ENCODE measurements around the gene TMEM106C. TPM values are rescaled to one million over a fixed set of nuclear protein-coding genes. Genes with fewer than 3 reads are reported as not detected.

The TMEM106C gene
- total and polyA plus RNA-seq, 9 of the 15 experiments (the other 6 are each of a cell fraction or from before 2014, with no cell fraction given), result 37.6 to 183 (median 57.2) TPM

- intact Hi-C loops (cut with micrococcal nuclease) (loop anchor here (5.0 kb wide), 1 partner anchor 217 kb away; no protein-coding TSS in a partner anchor), in situ Hi-C loops (cut with MboI) (loop anchor here (10.0 kb wide), 1 partner anchor 195 kb away; no protein-coding TSS in a partner anchor)
- Histone ChIP-seq H3K9me3 (replicated peaks; ENCODE audit: control insufficient read depth, insufficient read depth, low read depth, low read length) (no peaks in the 10 kb centered on the region; the same call in 1 of the 2 replicates), H3K4me3 (no peak overlapping the region), H3K36me3 (ENCODE audit: control insufficient read depth, insufficient read depth, low read length) (peaks cover 21% of the 10 kb centered on the region; the same call in 2 of the 3 replicates), H2AFZ (ENCODE audit: low read depth, low read length) (no peak overlapping the region), H3K27me3 (ENCODE audit: control insufficient read depth in 2 of 2, insufficient read depth in 2 of 2, low read length in 2 of 2) (peaks cover 25 to 30% of the 10 kb centered on the region in 2 experiments; a peak in 4 of 5 replicates), H3K79me2 (ENCODE audit: control insufficient read depth, insufficient read depth, low read length) (no peaks in the 10 kb centered on the region), H3K27ac (ENCODE audit: extremely low read depth, low read depth, low read length) (no peak overlapping the region), H3K4me2 (ENCODE audit: insufficient read depth, low read length) (no peak overlapping the region), H3K9ac (ENCODE audit: insufficient read depth in 1 of 2, low read depth in 2 of 2, low read length in 2 of 2) (no peak overlapping the region), H3K9me1 (ENCODE audit: control insufficient read depth, insufficient read depth, low read length) (no peaks in the 10 kb centered on the region), H4K20me1 (replicated peaks; ENCODE audit: control insufficient read depth, insufficient read depth, low read length) (no peaks in the 10 kb centered on the region), H3K4me1 (replicated peaks in 1 of 2; ENCODE audit: control insufficient read depth in 2 of 2, insufficient read depth in 2 of 2, low read length in 2 of 2) (no peaks in the 10 kb centered on the region)
- no TSS peak for BruUV-seq (replicated peaks)
- DNase-seq (ENCODE audit: extremely low read depth in 1 of 4, low spot score in 3 of 4) (no peak), FAIRE-seq (peak; percentile 11), ATAC-seq (no peak)
- ChIA-PET POLR2A (interaction anchor here (0.7 kb wide), 1 partner anchor 153 kb away, joined by 3 read pairs; no protein-coding TSS in a partner anchor), CTCF (ENCODE audit: low intra/inter-chr PET ratio) (no interaction called here)
- 17% methylated on average over 3 of the region's 3 CpGs for WGBS (ENCODE audit: insufficient coverage, low coverage, missing lambda C conversion rate)
- TF ChIP-seq GTF2E2 (tag; IDR thresholded peaks at IDR 0.05) (no peak), ATF2 (CRISPR knock-in tag; IDR thresholded peaks at IDR 0.05) (no peak), ZNF124 (CRISPR knock-in tag; IDR thresholded peaks at IDR 0.05) (no peak), ZNF347 (CRISPR knock-in tag; IDR thresholded peaks at IDR 0.05; ENCODE audit: low read depth) (no peak), ZFP30 (CRISPR knock-in tag; IDR thresholded peaks at IDR 0.05; ENCODE audit: borderline replicate concordance) (no peak), FOXO4 (CRISPR knock-in tag; IDR thresholded peaks at IDR 0.05) (no peak), ZZZ3 (IDR thresholded peaks at IDR 0.05) (no peak), LARP7 (IDR thresholded peaks at IDR 0.05) (no peak)
- TF ChIP-seq, protein P1, sequence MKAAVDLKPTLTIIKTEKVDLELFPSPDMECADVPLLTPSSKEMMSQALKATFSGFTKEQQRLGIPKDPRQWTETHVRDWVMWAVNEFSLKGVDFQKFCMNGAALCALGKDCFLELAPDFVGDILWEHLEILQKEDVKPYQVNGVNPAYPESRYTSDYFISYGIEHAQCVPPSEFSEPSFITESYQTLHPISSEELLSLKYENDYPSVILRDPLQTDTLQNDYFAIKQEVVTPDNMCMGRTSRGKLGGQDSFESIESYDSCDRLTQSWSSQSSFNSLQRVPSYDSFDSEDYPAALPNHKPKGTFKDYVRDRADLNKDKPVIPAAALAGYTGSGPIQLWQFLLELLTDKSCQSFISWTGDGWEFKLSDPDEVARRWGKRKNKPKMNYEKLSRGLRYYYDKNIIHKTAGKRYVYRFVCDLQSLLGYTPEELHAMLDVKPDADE (conservative IDR thresholded peaks at IDR 0.05; ENCODE audit: control insufficient read depth, low read depth, low read length), result no peak
- TF ChIP-seq, protein P2, sequence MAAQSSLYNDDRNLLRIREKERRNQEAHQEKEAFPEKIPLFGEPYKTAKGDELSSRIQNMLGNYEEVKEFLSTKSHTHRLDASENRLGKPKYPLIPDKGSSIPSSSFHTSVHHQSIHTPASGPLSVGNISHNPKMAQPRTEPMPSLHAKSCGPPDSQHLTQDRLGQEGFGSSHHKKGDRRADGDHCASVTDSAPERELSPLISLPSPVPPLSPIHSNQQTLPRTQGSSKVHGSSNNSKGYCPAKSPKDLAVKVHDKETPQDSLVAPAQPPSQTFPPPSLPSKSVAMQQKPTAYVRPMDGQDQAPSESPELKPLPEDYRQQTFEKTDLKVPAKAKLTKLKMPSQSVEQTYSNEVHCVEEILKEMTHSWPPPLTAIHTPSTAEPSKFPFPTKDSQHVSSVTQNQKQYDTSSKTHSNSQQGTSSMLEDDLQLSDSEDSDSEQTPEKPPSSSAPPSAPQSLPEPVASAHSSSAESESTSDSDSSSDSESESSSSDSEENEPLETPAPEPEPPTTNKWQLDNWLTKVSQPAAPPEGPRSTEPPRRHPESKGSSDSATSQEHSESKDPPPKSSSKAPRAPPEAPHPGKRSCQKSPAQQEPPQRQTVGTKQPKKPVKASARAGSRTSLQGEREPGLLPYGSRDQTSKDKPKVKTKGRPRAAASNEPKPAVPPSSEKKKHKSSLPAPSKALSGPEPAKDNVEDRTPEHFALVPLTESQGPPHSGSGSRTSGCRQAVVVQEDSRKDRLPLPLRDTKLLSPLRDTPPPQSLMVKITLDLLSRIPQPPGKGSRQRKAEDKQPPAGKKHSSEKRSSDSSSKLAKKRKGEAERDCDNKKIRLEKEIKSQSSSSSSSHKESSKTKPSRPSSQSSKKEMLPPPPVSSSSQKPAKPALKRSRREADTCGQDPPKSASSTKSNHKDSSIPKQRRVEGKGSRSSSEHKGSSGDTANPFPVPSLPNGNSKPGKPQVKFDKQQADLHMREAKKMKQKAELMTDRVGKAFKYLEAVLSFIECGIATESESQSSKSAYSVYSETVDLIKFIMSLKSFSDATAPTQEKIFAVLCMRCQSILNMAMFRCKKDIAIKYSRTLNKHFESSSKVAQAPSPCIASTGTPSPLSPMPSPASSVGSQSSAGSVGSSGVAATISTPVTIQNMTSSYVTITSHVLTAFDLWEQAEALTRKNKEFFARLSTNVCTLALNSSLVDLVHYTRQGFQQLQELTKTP (IDR thresholded peaks at IDR 0.05; ENCODE audit: low read depth in 1 of 2, partially characterized antibody in 2 of 2), result no peak
These were observed 6.4 kb downstream of the TMEM106C start for GRCh38 chr12:47969845-47970244.
